ENCODE results near the gene DCAKD. TPM values are rescaled to one million over a fixed set of nuclear protein-coding genes. Genes with fewer than 3 reads are reported as not detected.

Gene DCAKD
- total RNA-seq, 1 experiment from 2014 or later: 57.7 TPM

DNA sequence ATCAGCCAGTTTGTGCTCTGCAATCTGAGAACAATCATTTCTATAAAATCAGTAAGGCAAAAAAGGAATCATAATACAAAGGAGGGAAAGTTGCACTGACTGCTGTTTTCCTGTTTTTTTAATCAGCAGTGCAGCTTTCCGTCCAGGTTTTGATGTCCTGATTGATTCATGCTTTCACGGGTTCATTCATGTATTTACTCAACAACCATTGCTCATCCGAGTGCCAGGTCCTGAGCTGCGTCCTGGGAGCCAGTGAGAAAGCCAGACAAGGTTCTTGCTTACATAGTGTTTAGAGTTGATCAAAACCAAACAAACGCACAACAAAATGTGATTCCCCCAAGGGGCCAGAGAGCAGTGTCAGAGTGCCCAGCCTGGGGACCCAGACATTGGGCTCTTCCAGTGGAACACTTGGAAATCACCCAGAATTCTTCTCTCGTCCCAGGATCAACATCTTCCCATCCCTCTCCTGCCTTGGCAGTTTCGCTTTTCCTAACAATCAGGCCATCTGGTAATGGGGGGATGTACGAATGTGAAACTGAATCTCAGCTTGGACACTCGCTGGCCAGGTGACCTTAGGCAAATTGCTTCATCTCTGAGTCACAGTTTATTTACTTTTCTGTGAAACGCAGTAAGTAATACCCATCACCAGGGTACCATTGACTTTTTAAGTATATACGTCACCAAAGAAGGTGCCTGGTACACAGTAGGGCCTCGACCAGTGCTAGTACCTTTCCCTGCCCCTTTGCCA is 70.0 kb downstream of the DCAKD start:
- no peaks in the 10 kb centered on the region for H3K9me3 Mint-ChIP-seq
- CTCF ChIA-PET: interaction anchor here (0.8 kb wide), 1 partner anchor 154 kb away, joined by 3 read pairs; the partner anchor contains the start of gene ACBD4

DNA sequence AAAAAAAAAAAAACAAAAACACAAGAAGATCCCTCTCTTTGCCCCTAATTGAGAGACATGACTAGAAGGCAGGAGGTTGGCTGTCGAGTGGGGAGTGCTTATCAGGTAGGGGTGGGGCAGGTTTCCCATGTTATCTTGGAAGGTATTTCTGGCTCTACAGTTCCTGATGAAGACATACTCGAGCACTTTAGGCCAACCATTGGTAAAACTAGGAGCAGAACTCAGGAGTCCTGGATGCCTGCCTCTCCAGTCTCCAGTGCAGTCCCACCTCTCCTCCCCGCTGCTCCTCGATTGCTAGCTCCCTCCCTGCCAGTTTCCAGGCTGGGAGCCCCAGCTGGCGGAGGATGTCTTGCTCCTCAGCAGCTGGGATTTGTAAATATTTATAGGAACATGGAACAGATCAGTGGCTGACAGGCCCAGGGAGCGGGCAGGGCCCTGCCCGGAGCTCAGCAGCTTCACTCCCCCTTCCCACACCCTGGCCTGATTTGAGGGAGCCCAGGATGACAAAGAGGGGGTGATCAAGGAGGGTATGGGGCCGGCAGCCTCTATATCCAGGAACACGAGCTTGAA is 71.9 kb downstream of the DCAKD start:
- H3K36me3 Mint-ChIP-seq: no peaks in the 10 kb centered on the region
- ATAC-seq: no peak
- no peak overlapping the region for H3K27ac Mint-ChIP-seq
- no peak for DNase-seq (ENCODE audit: low spot score)
- peaks cover 3% of the 10 kb centered on the region; the same call in 1 of the 2 replicates for H3K27me3 Mint-ChIP-seq (ENCODE audit: low read depth)
- CTCF ChIA-PET: interaction anchor here (0.8 to 4.4 kb wide), 9 partner anchors 7 to 69 kb away, joined by 3 to 37 read pairs (median 4); partner anchors contain the start of gene C1QL1
- H3K4me1 Mint-ChIP-seq: peaks cover 17% of the 10 kb centered on the region
- H3K4me3 Mint-ChIP-seq: no peak overlapping the region
- no peak for TF ChIP-seq ZNF121 (CRISPR knock-in tag; IDR thresholded peaks at IDR 0.05)
- no peak for TF ChIP-seq ZNF219 (CRISPR knock-in tag; IDR thresholded peaks at IDR 0.05; ENCODE audit: borderline replicate concordance)
- TF ChIP-seq NFATC4 (CRISPR knock-in tag; IDR thresholded peaks at IDR 0.05): no peak
- no peaks in the 10 kb centered on the region for H3K9me3 Mint-ChIP-seq
- POLR2A ChIA-PET: interaction anchor here (0.5 to 0.7 kb wide), 3 partner anchors 39 to 175 kb away, joined by 3 to 4 read pairs (median 4); no protein-coding TSS in a partner anchor

More for the DNA sequence above, 70.0 kb downstream of the DCAKD start:
- TF ChIP-seq CREM (CRISPR knock-in tag; IDR thresholded peaks at IDR 0.05) (no peak), GABPB1 (CRISPR knock-in tag; IDR thresholded peaks at IDR 0.05) (peak; percentile 83)
- Mint-ChIP-seq H3K4me1 (peaks cover 17% of the 10 kb centered on the region), H3K27me3 (ENCODE audit: low read depth) (peaks cover 5% of the 10 kb centered on the region), H3K36me3 (no peaks in the 10 kb centered on the region), H3K27ac (no peak overlapping the region), H3K4me3 (no peak overlapping the region)
- ATAC-seq (no peak), DNase-seq (ENCODE audit: low spot score) (no peak)
- POLR2A ChIA-PET: no interaction called here

DNA sequence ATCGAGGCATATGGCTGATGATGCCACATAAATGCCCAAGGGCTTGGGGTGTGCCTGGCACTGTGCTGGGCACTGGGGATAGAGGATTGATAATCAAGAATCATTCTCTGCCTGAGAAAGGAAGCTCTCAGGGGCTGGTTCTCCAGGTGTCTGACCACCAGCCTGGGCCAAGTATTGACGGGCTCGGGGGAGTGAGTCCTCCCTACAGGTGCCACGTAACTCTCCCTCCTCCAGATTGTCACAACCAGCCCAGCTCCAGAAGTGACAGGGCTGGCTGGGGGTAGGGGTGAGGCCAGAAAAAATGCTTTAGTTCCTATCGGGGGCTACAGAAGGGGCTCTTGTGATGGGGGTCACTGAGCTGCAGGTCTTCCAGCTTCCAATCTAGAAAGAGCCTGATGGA is 72.6 kb downstream of the DCAKD start:
- ChIA-PET CTCF (interaction anchor here (0.7 to 4.4 kb wide), 10 partner anchors 8 to 101 kb away, joined by 3 to 37 read pairs (median 5); partner anchors contain the start of genes C1QL1 and KIF18B), POLR2A (interaction anchor here (0.7 kb wide), 1 partner anchor 72 kb away, joined by 4 read pairs; no protein-coding TSS in a partner anchor)
- no peak for TF ChIP-seq FOXP1 (CRISPR knock-in tag; IDR thresholded peaks at IDR 0.05; ENCODE audit: borderline replicate concordance)
- TF ChIP-seq NFE2L1 (CRISPR knock-in tag; IDR thresholded peaks at IDR 0.05): no peak
- no peak for TF ChIP-seq ELF4 (CRISPR knock-in tag; IDR thresholded peaks at IDR 0.05; ENCODE audit: low read depth)
- no peak for TF ChIP-seq EMX1 (CRISPR knock-in tag; IDR thresholded peaks at IDR 0.05)
- no peak for TF ChIP-seq ZNF121 (CRISPR knock-in tag; IDR thresholded peaks at IDR 0.05)
- Mint-ChIP-seq H3K4me1 (peaks cover 17% of the 10 kb centered on the region), H3K27ac (no peak overlapping the region), H3K27me3 (ENCODE audit: low read depth) (peaks cover 6% of the 10 kb centered on the region; the same call in 1 of the 2 replicates), H3K9me3 (no peaks in the 10 kb centered on the region), H3K4me3 (no peak overlapping the region), H3K36me3 (no peaks in the 10 kb centered on the region)
- ATAC-seq: no peak
- no peak for DNase-seq (ENCODE audit: low spot score)

DNA sequence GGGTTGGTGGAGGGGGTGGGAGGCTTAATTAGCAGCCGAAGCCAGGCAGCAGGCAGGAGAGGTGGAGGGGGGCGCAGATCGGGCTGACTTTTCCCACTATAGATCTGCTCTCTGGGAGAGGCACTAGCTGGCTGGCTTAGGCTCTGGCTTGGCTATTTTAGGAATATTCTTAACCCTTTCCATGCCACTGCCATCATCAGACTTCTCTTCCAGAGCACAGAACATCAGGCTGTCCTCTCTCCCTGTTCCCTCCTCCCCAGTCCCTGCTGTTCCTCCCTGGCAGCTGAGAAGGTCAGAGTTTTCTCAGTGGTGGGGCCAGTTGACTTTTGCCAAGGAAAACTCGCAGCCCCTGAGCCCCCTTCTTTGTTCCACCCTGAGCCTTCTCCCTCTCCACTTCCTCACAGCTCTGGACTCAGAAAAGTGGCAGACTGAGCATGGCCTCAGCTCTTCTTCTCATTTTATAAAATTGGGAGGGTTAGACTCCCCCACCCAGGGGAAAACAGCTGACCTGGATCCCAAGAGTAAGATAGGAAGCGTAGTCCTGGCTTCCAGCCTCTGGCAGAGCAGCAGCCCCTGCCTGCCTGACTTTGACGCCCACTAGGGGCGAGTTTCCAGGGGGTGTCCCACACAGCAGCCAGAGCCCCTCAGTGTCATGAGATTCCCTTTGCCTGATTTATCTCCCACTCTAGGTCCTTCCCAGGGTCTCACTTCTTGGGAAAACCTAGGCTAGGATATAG is 73.5 kb downstream of the DCAKD start:
- no peak overlapping the region for H3K27ac Mint-ChIP-seq
- CTCF ChIA-PET: interaction anchor here (0.7 to 4.4 kb wide), 14 partner anchors 9 to 158 kb away, joined by 3 to 37 read pairs (median 4); partner anchors contain the start of genes ACBD4, C1QL1, GFAP and KIF18B
- no peaks in the 10 kb centered on the region for H3K36me3 Mint-ChIP-seq
- no peak overlapping the region for H3K4me3 Mint-ChIP-seq
- peaks cover 6% of the 10 kb centered on the region; the same call in 1 of the 2 replicates for H3K27me3 Mint-ChIP-seq (ENCODE audit: low read depth)
- DNase-seq (ENCODE audit: low spot score) (no peak), ATAC-seq (no peak; the same call in none of the 2 replicates)
- TF ChIP-seq ZNF219 (CRISPR knock-in tag; IDR thresholded peaks at IDR 0.05; ENCODE audit: borderline replicate concordance): no peak
- peaks cover 17% of the 10 kb centered on the region for H3K4me1 Mint-ChIP-seq
- H3K9me3 Mint-ChIP-seq: no peaks in the 10 kb centered on the region
- POLR2A ChIA-PET: interaction anchor here (1.2 kb wide), 1 partner anchor 8 kb away, joined by 3 read pairs; no protein-coding TSS in a partner anchor

DNA sequence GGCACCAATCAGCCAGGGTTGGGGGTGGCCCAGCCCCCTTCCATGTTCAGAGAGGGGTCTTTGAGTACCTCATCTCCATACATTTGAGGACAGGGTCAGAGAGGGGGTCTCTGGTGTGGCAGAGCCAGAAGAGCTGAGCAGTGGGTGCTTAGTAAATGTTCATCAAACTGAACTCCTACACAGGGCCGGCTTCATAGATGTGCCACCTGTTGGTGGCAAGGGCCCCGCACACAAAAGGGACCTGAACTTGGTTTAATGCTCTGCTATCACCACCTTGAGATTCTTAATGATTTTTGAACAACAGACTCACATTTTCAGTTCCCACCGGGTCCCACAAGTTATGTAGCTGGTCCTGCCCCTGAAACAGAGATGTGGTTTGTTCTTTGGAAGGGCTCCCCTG is 74.4 kb downstream of the DCAKD start:
- Mint-ChIP-seq H3K27ac (no peak overlapping the region), H3K27me3 (ENCODE audit: low read depth) (peaks cover 6% of the 10 kb centered on the region; the same call in 1 of the 2 replicates), H3K36me3 (no peaks in the 10 kb centered on the region), H3K4me1 (peaks cover 26% of the 10 kb centered on the region), H3K4me3 (no peak overlapping the region), H3K9me3 (no peaks in the 10 kb centered on the region)
- TF ChIP-seq MXD4 (CRISPR knock-in tag; IDR thresholded peaks at IDR 0.05; ENCODE audit: borderline replicate concordance) (no peak), NFE2L1 (CRISPR knock-in tag; IDR thresholded peaks at IDR 0.05) (no peak), ELF4 (CRISPR knock-in tag; IDR thresholded peaks at IDR 0.05; ENCODE audit: low read depth) (no peak), TEAD4 (CRISPR knock-in tag; IDR thresholded peaks at IDR 0.05) (no peak), TEAD1 (CRISPR knock-in tag; IDR thresholded peaks at IDR 0.05) (no peak), SOX15 (CRISPR knock-in tag; IDR thresholded peaks at IDR 0.05) (no peak), NR1H2 (CRISPR knock-in tag; IDR thresholded peaks at IDR 0.05) (no peak), RORB (CRISPR knock-in tag; IDR thresholded peaks at IDR 0.05) (no peak), ZNF121 (CRISPR knock-in tag; IDR thresholded peaks at IDR 0.05) (no peak)
- TF ChIP-seq, protein P1, sequence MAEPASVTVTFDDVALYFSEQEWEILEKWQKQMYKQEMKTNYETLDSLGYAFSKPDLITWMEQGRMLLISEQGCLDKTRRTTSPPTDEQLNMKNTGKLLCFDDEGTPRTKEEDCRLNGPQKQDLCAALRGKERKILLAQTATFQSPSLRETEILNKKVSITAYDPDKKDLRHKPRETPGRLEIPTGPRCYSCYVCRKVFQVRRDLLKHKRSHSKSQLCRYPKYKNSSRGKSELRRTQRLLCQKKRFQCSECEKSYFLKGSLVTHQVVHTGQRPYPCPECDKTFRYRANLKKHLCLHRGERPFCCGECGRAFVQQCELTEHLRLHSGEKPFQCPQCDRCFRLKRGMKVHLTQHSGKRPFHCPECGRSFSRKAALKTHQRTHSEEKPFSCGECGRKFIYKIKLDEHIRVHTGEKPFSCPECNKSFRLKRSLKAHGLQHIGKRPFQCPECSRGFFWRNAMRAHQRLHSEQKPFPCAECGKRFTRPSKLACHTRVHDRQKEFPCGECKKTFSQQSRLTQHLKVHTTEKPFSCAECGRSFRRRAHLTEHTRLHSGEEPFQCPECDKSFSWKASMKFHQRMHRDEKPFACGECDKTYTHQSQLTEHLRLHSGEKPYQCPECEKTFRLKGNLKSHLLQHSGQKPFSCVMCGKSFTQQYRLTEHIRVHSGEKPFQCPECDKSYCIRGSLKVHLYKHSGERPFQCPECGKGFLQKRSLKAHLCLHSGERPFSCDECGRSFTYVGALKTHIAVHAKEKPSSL (CRISPR knock-in tag; conservative IDR thresholded peaks at IDR 0.05): no peak
- TF ChIP-seq, protein P2, sequence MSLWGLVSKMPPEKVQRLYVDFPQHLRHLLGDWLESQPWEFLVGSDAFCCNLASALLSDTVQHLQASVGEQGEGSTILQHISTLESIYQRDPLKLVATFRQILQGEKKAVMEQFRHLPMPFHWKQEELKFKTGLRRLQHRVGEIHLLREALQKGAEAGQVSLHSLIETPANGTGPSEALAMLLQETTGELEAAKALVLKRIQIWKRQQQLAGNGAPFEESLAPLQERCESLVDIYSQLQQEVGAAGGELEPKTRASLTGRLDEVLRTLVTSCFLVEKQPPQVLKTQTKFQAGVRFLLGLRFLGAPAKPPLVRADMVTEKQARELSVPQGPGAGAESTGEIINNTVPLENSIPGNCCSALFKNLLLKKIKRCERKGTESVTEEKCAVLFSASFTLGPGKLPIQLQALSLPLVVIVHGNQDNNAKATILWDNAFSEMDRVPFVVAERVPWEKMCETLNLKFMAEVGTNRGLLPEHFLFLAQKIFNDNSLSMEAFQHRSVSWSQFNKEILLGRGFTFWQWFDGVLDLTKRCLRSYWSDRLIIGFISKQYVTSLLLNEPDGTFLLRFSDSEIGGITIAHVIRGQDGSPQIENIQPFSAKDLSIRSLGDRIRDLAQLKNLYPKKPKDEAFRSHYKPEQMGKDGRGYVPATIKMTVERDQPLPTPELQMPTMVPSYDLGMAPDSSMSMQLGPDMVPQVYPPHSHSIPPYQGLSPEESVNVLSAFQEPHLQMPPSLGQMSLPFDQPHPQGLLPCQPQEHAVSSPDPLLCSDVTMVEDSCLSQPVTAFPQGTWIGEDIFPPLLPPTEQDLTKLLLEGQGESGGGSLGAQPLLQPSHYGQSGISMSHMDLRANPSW (CRISPR knock-in tag; conservative IDR thresholded peaks at IDR 0.05; ENCODE audit: low read depth): no peak
- ChIA-PET CTCF (interaction anchor here (0.6 to 4.4 kb wide), 13 partner anchors 8 to 158 kb away, joined by 3 to 37 read pairs (median 4); partner anchors contain the start of genes ACBD4, C1QL1 and GFAP), POLR2A (interaction anchor here (1.2 kb wide), 1 partner anchor 8 kb away, joined by 3 read pairs; no protein-coding TSS in a partner anchor)
- ATAC-seq (no peak), DNase-seq (ENCODE audit: low spot score) (no peak)
